ENCODE results near the gene DNAH7. TPM values are rescaled to one million over a fixed set of nuclear protein-coding genes. Genes with fewer than 3 reads are reported as not detected.
A peak's percentile ranks its signal among the peaks of the same experiment; 100 is the strongest.

DNAH7 gene
- total and polyA plus RNA-seq, 2 experiments from 2014 or later: 0.35 to 1.1 TPM

- Mint-ChIP-seq H3K4me3 (no peak overlapping the region), H3K36me3 (ENCODE audit: low read depth) (no peaks in the 10 kb centered on the region), H3K27me3 (ENCODE audit: insufficient read depth, low read depth, poor library complexity) (no peaks in the 10 kb centered on the region), H3K4me1 (peaks cover 13% of the 10 kb centered on the region), H3K27ac (no peak overlapping the region), H3K9me3 (no peaks in the 10 kb centered on the region)
- Histone ChIP-seq H3K36me3 (ENCODE audit: insufficient read depth) (no peaks in the 10 kb centered on the region), H3K4me2 (no peak overlapping the region), H3K4me3 (no peak overlapping the region), H4K20me1 (replicated peaks; ENCODE audit: insufficient read depth) (no peaks in the 10 kb centered on the region), H3K9me2 (ENCODE audit: insufficient read depth) (no peaks in the 10 kb centered on the region), H3K4me1 (ENCODE audit: insufficient read depth) (peaks cover 12% of the 10 kb centered on the region), H3F3A (replicated peaks; ENCODE audit: low read depth) (no peaks in the 10 kb centered on the region), H3K27ac (ENCODE audit: low read depth) (no peak overlapping the region), H3K79me2 (replicated peaks; ENCODE audit: insufficient read depth) (no peaks in the 10 kb centered on the region), H3K27me3 (ENCODE audit: insufficient read depth) (no peaks in the 10 kb centered on the region), H2AFZ (no peak overlapping the region)
- no peak for DNase-seq (ENCODE audit: low spot score)
- no peak for ATAC-seq
- no peak for TF ChIP-seq ZNF114 (CRISPR knock-in tag; IDR thresholded peaks at IDR 0.05)
- TF ChIP-seq JUNB (IDR thresholded peaks at IDR 0.05; ENCODE audit: unreplicated experiment): no peak
These were observed 233.8 kb downstream of the DNAH7 start for GRCh38 chr2:195834836-195835235.

GRCh38 chr2:195830968-195831950 lies 237.4 kb downstream of the DNAH7 start:
- Histone ChIP-seq H3F3A (replicated peaks; ENCODE audit: low read depth) (no peaks in the 10 kb centered on the region), H3K4me1 (ENCODE audit: insufficient read depth) (peaks cover 12% of the 10 kb centered on the region), H3K4me3 (no peak overlapping the region), H2AFZ (no peak overlapping the region), H3K79me2 (replicated peaks; ENCODE audit: insufficient read depth) (no peaks in the 10 kb centered on the region), H3K9me2 (ENCODE audit: insufficient read depth) (no peaks in the 10 kb centered on the region), H4K20me1 (replicated peaks; ENCODE audit: insufficient read depth) (no peaks in the 10 kb centered on the region), H3K27ac (ENCODE audit: low read depth) (no peak overlapping the region), H3K4me2 (no peak overlapping the region), H3K27me3 (ENCODE audit: insufficient read depth) (no peaks in the 10 kb centered on the region), H3K36me3 (ENCODE audit: insufficient read depth) (no peaks in the 10 kb centered on the region)
- Mint-ChIP-seq H3K36me3 (ENCODE audit: low read depth) (no peaks in the 10 kb centered on the region), H3K4me3 (no peak overlapping the region), H3K9me3 (no peaks in the 10 kb centered on the region), H3K4me1 (peaks cover 13% of the 10 kb centered on the region), H3K27me3 (ENCODE audit: insufficient read depth, low read depth, poor library complexity) (no peaks in the 10 kb centered on the region), H3K27ac (no peak overlapping the region)
- TF ChIP-seq REST (IDR thresholded peaks at IDR 0.05; ENCODE audit: unreplicated experiment) (no peak), STAT1 (IDR thresholded peaks at IDR 0.05; ENCODE audit: unreplicated experiment) (no peak), NANOG (IDR thresholded peaks at IDR 0.05; ENCODE audit: borderline replicate concordance) (no peak), CTCF (conservative IDR thresholded peaks at IDR 0.05; ENCODE audit: low read depth in 2 of 2) (no peak), ZNF114 (CRISPR knock-in tag; IDR thresholded peaks at IDR 0.05) (no peak), JUNB (IDR thresholded peaks at IDR 0.05; ENCODE audit: unreplicated experiment) (no peak)
- TF ChIP-seq, protein P1, sequence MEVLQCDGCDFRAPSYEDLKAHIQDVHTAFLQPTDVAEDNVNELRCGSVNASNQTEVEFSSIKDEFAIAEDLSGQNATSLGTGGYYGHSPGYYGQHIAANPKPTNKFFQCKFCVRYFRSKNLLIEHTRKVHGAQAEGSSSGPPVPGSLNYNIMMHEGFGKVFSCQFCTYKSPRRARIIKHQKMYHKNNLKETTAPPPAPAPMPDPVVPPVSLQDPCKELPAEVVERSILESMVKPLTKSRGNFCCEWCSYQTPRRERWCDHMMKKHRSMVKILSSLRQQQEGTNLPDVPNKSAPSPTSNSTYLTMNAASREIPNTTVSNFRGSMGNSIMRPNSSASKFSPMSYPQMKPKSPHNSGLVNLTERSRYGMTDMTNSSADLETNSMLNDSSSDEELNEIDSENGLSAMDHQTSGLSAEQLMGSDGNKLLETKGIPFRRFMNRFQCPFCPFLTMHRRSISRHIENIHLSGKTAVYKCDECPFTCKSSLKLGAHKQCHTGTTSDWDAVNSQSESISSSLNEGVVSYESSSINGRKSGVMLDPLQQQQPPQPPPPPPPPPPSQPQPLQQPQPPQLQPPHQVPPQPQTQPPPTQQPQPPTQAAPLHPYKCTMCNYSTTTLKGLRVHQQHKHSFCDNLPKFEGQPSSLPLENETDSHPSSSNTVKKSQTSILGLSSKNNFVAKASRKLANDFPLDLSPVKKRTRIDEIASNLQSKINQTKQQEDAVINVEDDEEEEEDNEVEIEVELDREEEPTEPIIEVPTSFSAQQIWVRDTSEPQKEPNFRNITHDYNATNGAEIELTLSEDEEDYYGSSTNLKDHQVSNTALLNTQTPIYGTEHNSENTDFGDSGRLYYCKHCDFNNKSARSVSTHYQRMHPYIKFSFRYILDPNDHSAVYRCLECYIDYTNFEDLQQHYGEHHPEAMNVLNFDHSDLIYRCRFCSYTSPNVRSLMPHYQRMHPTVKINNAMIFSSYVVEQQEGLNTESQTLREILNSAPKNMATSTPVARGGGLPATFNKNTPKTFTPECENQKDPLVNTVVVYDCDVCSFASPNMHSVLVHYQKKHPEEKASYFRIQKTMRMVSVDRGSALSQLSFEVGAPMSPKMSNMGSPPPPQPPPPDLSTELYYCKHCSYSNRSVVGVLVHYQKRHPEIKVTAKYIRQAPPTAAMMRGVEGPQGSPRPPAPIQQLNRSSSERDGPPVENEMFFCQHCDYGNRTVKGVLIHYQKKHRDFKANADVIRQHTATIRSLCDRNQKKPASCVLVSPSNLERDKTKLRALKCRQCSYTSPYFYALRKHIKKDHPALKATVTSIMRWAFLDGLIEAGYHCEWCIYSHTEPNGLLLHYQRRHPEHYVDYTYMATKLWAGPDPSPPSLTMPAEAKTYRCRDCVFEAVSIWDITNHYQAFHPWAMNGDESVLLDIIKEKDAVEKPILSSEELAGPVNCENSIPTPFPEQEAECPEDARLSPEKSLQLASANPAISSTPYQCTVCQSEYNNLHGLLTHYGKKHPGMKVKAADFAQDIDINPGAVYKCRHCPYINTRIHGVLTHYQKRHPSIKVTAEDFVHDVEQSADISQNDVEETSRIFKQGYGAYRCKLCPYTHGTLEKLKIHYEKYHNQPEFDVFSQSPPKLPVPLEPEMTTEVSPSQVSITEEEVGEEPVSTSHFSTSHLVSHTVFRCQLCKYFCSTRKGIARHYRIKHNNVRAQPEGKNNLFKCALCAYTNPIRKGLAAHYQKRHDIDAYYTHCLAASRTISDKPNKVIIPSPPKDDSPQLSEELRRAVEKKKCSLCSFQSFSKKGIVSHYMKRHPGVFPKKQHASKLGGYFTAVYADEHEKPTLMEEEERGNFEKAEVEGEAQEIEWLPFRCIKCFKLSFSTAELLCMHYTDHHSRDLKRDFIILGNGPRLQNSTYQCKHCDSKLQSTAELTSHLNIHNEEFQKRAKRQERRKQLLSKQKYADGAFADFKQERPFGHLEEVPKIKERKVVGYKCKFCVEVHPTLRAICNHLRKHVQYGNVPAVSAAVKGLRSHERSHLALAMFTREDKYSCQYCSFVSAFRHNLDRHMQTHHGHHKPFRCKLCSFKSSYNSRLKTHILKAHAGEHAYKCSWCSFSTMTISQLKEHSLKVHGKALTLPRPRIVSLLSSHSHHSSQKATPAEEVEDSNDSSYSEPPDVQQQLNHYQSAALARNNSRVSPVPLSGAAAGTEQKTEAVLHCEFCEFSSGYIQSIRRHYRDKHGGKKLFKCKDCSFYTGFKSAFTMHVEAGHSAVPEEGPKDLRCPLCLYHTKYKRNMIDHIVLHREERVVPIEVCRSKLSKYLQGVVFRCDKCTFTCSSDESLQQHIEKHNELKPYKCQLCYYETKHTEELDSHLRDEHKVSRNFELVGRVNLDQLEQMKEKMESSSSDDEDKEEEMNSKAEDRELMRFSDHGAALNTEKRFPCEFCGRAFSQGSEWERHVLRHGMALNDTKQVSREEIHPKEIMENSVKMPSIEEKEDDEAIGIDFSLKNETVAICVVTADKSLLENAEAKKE (CRISPR knock-in tag; IDR thresholded peaks at IDR 0.05): no peak
- ATAC-seq: peak; percentile 75
- DNase-seq (ENCODE audit: low spot score): peak; percentile 27
